ENCODE measurements around the gene NACC2. TPM values are rescaled to one million over a fixed set of nuclear protein-coding genes. Genes with fewer than 3 reads are reported as not detected.

The NACC2 gene
- total RNA-seq, 2 donors from 2014 or later, result 69.2 to 79.7 TPM

DNA sequence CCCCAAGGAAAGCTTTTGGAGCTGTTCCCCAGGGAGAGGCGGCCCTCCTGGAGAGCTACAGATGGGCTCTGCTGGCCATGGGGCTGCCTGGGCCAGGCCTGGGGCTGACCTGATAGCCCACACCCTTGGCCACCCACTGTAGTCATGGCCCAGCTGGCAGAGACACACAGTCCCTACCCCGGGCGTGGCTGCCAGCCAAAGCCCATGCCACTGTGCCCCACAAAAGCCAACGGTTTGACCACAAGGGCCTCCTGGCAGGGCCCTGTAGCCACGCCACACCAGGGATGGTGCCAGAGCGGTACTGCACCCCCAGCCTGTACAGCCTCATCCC lies 15.2 kb downstream of the NACC2 start:
- Histone ChIP-seq H3K4me1 (ENCODE audit: control insufficient read depth in 1 of 2, low read depth in 2 of 2) (peaks cover 14 to 52% of the 10 kb centered on the region in 2 donors), H3K9me3 (no peaks in the 10 kb centered on the region), H3K36me3 (peaks cover 6% of the 10 kb centered on the region), H3K4me3 (no peak overlapping the region), H3K27ac (peak overlapping the region in 1 of 2 donors; percentile 43), H3K27me3 (replicated peaks; ENCODE audit: insufficient read depth) (no peaks in the 10 kb centered on the region)
- no peak for ATAC-seq (ENCODE audit: insufficient number of reproducible peaks, low FRiP score, low read depth)
- DNase-seq (ENCODE audit: low spot score), result no peak
- TF ChIP-seq, protein P1, sequence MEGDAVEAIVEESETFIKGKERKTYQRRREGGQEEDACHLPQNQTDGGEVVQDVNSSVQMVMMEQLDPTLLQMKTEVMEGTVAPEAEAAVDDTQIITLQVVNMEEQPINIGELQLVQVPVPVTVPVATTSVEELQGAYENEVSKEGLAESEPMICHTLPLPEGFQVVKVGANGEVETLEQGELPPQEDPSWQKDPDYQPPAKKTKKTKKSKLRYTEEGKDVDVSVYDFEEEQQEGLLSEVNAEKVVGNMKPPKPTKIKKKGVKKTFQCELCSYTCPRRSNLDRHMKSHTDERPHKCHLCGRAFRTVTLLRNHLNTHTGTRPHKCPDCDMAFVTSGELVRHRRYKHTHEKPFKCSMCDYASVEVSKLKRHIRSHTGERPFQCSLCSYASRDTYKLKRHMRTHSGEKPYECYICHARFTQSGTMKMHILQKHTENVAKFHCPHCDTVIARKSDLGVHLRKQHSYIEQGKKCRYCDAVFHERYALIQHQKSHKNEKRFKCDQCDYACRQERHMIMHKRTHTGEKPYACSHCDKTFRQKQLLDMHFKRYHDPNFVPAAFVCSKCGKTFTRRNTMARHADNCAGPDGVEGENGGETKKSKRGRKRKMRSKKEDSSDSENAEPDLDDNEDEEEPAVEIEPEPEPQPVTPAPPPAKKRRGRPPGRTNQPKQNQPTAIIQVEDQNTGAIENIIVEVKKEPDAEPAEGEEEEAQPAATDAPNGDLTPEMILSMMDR (IDR thresholded peaks at IDR 0.05), result no peak

DNA sequence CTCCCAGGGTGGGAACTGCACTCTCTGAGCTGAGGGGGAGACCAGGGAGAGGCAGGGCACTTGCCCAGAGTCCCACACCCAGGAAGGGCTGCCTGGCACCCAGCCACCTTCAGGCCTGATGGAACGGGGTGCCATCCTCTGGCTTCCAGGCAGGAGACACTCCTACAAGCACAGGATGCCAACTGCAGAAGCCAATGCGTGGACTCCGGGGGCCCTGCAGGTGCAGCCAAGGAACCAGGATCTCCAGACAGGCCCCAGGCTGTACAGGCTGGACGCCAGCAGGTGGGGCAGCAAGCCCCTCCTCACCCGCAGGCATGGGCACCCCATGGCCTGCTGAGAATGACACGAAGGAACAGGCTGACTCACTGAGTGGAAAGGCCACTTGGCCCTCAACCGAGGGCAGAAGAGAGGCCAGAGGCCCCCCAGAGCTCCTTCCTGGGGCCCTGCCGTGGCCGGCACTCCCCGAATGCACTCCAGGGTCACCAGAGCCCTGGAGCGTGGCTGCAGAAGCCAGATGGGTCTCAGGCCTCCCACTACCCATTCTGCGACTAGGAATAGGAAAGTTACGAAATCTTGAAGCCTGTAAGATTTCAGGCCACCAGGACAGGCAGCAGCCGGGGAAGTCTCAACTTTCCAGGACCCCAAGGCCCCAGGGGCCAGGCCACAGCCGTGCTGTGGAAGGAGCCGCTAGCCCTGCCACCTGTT lies 15.7 kb downstream of the NACC2 start:
- peaks cover 12 to 52% of the 10 kb centered on the region in 2 donors for H3K4me1 ChIP-seq (ENCODE audit: control insufficient read depth in 1 of 2, low read depth in 2 of 2)
- DNase-seq (ENCODE audit: low spot score) (no peak), ATAC-seq (ENCODE audit: insufficient number of reproducible peaks, low FRiP score, low read depth) (no peak)
- TF ChIP-seq, protein P1 (IDR thresholded peaks at IDR 0.05), result no peak
- H3K27ac ChIP-seq, result peak overlapping the region in 1 of 2 donors; percentile 43
- no peaks in the 10 kb centered on the region for H3K27me3 ChIP-seq (replicated peaks; ENCODE audit: insufficient read depth)
- peak overlapping the region; percentile 26 for H3K4me3 ChIP-seq
- no peaks in the 10 kb centered on the region for H3K9me3 ChIP-seq
- peaks cover 10% of the 10 kb centered on the region for H3K36me3 ChIP-seq

DNA sequence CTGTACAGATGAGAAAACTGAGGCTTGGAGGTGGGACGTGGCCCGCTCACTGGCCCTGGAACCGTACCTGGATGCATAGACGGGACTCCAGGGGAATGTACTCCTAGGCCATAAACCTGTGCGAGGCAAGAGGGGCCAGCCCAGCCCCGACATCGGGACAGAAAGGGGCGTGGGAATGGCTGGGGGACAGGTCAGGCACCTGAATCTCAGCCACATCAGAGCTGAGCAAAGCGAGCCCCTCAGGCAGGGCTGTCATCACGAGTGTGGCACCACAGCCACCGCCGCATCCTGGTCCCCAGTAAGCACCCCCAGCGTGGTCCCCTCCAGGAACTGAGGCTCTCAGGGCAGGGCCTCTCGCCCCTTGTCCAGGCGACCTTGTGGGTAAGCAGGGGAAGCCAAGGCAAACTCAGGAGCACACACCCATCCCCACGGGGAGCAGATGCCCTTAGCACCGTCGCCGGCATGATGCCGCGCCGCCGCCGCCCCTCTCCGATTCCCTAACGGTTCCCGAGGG lies 16.5 kb downstream of the NACC2 start:
- ATAC-seq (ENCODE audit: insufficient number of reproducible peaks, low FRiP score, low read depth) (no peak), DNase-seq (ENCODE audit: low spot score) (no peak)
- Histone ChIP-seq H3K36me3 (peaks cover 10% of the 10 kb centered on the region), H3K4me1 (ENCODE audit: control insufficient read depth in 1 of 2, low read depth in 2 of 2) (peaks cover 12 to 52% of the 10 kb centered on the region in 2 donors), H3K4me3 (no peak overlapping the region), H3K9me3 (no peaks in the 10 kb centered on the region), H3K27ac (no peak overlapping the region), H3K27me3 (replicated peaks; ENCODE audit: insufficient read depth) (no peaks in the 10 kb centered on the region)
- TF ChIP-seq, protein P1 (IDR thresholded peaks at IDR 0.05), result no peak

DNA sequence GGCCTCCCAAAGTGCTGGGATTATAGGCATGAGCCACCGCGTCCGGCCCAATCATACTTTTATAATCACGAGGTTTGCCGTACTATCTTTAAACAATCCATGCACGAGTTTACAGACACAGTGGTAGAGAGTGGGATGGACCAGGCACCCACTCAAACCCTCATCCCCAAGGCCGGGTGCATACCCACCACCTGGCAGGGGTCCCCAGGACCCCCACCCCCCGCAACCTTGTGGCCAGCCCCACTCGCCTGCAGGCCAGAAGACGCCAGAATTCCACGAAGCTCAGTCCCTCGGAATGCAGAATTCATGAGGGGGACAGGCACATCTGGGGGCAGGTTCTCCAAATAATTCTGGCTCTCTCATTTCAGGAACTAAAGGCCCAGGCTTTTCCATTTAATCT lies 17.1 kb downstream of the NACC2 start:
- H3K4me1 ChIP-seq (ENCODE audit: control insufficient read depth in 1 of 2, low read depth in 2 of 2), result peaks cover 12 to 47% of the 10 kb centered on the region in 2 donors
- H3K4me3 ChIP-seq, result no peak overlapping the region
- no peaks in the 10 kb centered on the region for H3K9me3 ChIP-seq
- H3K27ac ChIP-seq, result no peak overlapping the region
- H3K27me3 ChIP-seq (replicated peaks; ENCODE audit: insufficient read depth), result no peaks in the 10 kb centered on the region
- peaks cover 6% of the 10 kb centered on the region for H3K36me3 ChIP-seq
- ATAC-seq (ENCODE audit: insufficient number of reproducible peaks, low FRiP score, low read depth), result no peak
- DNase-seq (ENCODE audit: low spot score), result no peak
- TF ChIP-seq, protein P1 (IDR thresholded peaks at IDR 0.05), result no peak

DNA sequence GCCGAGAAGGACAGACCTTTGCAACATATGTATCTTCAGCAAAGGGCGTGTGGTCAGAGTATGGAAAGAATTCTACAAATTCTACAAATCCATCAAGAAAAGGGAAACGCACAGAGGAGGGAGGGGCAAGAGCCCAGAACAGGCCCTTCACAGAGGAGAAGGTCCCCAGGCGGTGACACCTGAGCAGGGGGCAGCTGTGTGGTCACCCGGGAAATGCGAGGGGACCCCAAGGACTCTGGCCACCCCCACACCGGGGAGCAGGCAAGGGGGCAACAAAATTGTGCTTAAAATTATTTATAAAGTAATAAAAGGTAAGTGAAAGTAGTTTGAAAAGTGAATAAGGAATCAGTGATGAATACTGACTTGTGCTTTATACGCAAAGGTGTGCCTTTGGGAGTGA lies 17.6 kb downstream of the NACC2 start:
- DNase-seq (ENCODE audit: low spot score) (no peak), ATAC-seq (ENCODE audit: insufficient number of reproducible peaks, low FRiP score, low read depth) (no peak)
- no peak overlapping the region for H3K4me3 ChIP-seq
- no peak overlapping the region for H3K27ac ChIP-seq
- no peaks in the 10 kb centered on the region for H3K9me3 ChIP-seq
- H3K36me3 ChIP-seq, result peaks cover 6% of the 10 kb centered on the region
- TF ChIP-seq, protein P1 (IDR thresholded peaks at IDR 0.05), result no peak
- H3K27me3 ChIP-seq (replicated peaks; ENCODE audit: insufficient read depth), result no peaks in the 10 kb centered on the region
- peaks cover 12 to 42% of the 10 kb centered on the region in 2 donors for H3K4me1 ChIP-seq (ENCODE audit: control insufficient read depth in 1 of 2, low read depth in 2 of 2)

All from thoracic aorta (tissue), 2 donors.